ENCODE results near the gene FAM13B.

DNA sequence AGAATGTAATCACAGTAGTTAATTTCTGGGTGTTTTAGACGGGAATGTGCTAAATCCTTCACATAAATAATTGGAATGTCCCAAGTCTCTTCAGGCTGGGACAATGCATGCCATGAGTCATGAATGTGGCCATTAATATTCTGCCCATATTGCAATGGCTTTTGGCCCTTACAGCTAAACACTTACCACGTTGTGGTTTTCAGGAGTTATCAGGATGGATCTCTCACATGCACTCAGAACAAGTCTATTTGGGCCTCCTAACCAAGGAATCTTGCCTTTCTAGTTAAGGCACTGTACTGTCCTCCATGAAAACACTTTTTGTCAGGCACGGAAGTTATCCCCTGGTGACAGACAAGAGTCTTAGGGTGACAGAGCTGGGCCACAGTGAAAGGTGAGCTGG, 110.9 kb downstream of the FAM13B start:
- TF ChIP-seq EZH2 (IDR thresholded peaks at IDR 0.05): no peak
- TF ChIP-seq POLR2AphosphoS5 (IDR thresholded peaks at IDR 0.05; ENCODE audit: borderline replicate concordance, low read depth, low read length): no peak
- TF ChIP-seq FOXP2 (optimal IDR thresholded peaks at IDR 0.05; ENCODE audit: control extremely low read depth, extremely low read length, insufficient read depth): no peak
